NCI-H1105 treated with DMSO at 0.1 percent for 48 hours (cell line): ENCODE measurements around the gene VWA2.

ENCODE experiments used
- DNase-seq: peaks from one replicate; lab custom pipeline; 2025; lab: John Stamatoyannopoulos, UW

VWA2 gene

GRCh38 chr10:114297136-114297705, 58.2 kb downstream of the VWA2 start:
- no peak for DNase-seq

DNA sequence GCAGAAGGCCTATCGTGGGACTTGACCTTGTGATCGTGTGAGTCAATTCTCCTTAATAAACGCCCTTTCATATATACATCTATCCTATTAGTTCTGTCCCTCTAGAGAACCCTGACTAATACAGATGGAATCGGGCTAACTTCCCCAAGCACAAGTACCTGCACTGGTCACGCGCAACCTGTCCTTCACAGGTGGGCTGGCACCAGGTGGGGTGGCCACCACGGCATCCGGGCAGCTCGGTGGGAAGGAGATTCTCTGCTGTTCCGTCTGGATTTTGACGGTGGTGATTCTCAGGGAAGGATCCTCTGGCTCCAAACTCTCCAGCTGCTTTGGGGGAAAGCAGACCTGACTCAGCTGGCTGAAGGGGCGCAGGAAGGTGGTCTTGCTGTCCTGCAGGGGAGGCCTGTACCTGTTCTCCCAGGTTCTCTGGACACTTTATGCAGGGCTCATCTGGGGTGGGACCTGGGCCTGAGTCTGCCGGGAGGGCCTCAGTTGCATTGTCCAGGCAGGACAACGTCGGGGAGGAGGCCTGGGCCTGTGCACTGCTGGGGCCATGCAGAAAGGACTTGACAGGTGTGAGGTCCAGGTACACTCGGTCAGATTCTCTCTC, 61.1 kb downstream of the VWA2 start:
- DNase-seq = no peak

GRCh38 chr10:114301177-114301576, 62.1 kb downstream of the VWA2 start:
- no peak for DNase-seq

GRCh38 chr10:114301951-114302710, 63.1 kb downstream of the VWA2 start:
- no peak for DNase-seq

DNA sequence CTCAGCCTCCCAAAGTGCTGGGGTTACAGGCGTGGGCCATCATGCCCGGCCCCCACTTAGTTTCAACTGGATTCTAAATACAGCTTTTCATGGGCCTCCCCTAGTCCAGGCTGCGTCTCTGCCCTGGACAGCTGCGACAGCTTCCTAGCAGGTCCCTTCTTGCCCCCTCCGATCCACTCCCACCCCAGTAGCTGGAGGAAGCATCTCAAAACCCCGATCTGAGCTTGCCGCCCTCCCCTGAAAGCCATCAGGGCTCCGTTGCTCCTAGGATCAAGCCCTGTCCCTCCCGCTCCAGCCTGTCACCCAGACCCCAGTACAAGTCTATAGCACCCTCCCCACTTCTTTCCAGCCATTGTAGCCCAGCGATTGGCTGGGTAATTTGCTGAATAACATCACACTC, 64.5 kb downstream of the VWA2 start:
- DNase-seq = no peak

DNA sequence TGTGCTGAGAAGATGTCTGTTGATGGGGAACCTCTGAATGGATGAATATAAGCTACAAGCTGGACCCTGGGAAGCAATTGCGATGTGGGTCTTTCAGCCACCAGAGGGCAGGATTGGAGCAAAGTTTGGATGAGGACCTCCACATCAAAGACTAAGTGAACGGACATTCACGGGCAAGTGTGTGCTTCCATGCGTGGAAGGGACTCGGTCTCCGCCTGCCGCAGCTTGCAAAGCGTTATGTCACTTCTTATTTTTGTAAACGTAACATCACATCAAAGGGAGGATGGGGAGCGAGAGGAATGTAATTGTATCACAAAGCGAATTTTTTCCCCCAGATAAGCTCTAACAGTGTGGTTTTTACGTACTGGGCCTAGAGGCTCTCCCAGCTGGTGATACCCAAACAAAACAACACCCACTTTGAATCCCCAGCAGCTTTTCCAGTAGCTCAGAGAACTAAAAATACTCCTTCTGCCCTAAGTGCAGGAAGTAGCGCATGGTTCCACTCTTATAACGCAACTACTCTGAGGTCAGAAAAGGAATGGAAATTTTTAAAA, 65.0 kb downstream of the VWA2 start:
- DNase-seq = peak; percentile 75

- DNase-seq = peak; percentile 51
Measured at GRCh38 chr10:114304571-114305421, 65.7 kb downstream of the VWA2 start.

GRCh38 chr10:114305521-114305925, 66.5 kb downstream of the VWA2 start:
- no peak for DNase-seq

- no peak for DNase-seq
Measured at GRCh38 chr10:114306116-114306973, 67.3 kb downstream of the VWA2 start.

DNA sequence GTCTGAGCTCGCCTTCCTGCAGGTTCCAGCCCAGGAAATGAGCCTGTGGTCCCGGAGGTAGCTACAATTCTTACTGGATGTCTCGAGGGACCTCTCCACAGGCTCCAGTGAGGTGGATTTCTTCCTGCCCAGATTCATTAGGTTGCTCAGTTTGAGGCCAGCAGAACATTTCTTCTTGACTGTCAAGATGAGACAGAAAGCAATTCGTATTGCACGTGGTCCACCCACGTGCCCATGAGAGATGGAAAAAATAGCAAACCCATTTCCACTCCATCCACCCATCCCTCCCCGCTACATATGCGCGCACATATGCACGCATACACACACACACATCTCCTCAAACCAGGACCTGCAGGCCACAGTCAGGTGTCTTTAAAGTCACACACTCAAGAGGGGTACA, 68.7 kb downstream of the VWA2 start:
- no peak for DNase-seq

DNA sequence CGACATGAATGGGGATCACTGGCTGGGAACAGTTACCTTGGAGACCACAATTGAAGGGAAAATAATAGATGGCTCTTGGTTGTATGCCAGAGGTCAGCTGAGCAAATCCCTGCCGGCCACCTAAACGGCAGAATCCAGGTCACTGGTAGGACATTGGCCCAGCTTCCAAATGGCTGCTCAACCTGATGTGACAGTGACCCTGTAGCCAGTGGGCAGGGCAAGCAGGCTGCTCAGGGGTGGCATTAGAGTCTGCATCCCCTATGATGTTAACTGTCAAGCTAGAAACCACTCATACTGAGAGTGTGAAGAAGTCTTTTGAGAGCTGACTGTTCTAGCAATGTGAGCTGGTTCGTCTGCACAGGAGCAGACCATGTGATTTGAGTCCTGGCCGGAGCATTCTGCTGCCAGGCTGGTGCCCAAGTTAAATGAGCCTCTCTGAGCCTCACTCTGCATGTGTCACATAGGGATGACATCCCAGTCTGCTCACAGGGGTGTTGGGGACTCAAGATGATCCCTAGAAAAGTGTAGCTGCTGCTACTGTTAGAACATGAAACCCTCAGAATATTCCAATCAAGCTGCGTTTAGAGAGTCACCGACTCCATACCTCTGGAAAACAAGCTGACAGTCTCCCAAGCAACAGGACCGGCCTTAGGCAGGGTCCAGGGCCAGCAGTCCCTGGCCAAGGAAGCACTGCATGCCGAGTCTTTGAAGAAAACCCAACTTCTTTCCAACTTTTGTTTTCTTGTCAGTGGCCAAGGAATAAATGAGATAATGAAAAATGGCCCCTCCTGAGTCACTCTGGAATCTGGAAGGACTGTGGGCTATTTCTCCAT, 69.7 kb downstream of the VWA2 start:
- no peak for DNase-seq

GRCh38 chr10:114309364-114309651, 70.3 kb downstream of the VWA2 start:
- DNase-seq = no peak

DNA sequence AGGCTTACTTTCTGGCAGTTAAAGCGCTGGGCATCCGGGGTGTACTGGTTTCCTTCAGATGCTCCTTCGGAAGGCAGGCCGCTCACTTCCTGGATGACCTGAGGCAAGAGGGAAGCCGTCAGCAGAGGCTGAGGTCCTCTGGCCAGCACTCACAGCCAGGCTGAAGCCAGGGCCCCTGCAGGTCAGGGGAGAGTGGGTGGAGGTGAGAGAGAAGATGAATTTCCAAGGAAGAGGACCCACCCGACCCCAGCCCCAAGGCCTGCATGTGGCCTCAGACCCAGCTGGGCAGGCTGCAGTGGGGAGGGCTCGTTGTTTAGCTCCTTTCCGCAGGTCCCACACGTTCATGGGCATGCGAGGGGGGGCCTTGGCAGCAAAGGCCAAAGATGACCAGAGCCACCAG, 71.3 kb downstream of the VWA2 start:
- DNase-seq = no peak

- DNase-seq = no peak
Measured at GRCh38 chr10:114311023-114311422, 72.0 kb downstream of the VWA2 start.

DNA sequence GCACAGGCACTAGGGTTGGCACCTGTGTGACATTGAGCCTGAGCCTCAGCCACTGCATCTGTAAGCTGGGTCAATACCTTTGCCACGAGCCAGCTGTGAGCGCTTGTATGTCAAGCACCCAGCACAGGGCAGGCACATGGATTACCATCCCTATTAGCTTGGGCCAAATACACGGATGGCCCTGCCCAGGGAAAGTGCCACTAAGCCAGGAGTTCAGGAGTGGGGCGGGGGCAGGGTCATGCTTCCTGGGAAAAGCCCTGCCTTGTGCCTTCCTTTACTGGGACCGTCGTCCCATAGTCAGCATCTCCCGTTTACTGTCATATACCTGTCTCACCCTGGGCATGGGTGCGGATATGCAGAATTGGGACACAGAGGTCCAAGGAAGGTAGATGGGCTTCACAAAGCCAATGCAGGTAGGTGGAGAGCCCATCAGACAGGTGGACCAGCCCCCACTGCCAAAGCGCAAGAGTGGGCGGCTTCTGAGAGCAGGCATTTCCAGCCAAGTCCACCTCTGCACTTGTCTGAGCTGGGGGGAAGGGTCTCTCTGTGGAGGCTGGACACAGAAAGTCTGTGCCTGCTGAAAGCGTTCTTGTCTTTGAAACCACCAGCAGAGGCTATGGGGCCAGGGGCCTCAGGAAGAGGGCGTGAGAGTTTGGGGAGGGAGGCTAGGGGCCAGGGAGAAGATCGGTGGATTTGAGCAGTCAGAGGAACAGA, 72.6 kb downstream of the VWA2 start:
- no peak for DNase-seq

GRCh38 chr10:114313139-114313538, 74.1 kb downstream of the VWA2 start:
- no peak for DNase-seq

DNA sequence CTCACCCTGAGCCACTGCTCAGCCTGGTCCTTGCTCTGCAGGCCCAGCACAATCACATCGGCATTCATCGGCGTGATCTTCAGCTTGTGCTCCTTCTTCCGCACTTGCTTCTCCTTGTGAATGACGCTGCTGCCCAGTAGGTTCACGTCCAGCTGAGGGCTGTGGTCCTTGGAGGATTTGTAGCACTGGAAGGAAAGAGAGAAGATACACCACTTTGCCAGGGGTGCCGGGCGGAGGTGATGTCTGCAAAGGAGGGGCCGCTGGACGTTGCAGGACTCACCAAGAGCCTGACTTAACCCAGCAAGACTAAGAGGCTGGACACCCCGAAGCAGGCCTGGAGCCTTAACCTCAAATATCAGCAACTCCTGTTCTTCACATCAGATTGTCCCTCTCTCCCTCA, 74.8 kb downstream of the VWA2 start:
- no peak for DNase-seq

DNA sequence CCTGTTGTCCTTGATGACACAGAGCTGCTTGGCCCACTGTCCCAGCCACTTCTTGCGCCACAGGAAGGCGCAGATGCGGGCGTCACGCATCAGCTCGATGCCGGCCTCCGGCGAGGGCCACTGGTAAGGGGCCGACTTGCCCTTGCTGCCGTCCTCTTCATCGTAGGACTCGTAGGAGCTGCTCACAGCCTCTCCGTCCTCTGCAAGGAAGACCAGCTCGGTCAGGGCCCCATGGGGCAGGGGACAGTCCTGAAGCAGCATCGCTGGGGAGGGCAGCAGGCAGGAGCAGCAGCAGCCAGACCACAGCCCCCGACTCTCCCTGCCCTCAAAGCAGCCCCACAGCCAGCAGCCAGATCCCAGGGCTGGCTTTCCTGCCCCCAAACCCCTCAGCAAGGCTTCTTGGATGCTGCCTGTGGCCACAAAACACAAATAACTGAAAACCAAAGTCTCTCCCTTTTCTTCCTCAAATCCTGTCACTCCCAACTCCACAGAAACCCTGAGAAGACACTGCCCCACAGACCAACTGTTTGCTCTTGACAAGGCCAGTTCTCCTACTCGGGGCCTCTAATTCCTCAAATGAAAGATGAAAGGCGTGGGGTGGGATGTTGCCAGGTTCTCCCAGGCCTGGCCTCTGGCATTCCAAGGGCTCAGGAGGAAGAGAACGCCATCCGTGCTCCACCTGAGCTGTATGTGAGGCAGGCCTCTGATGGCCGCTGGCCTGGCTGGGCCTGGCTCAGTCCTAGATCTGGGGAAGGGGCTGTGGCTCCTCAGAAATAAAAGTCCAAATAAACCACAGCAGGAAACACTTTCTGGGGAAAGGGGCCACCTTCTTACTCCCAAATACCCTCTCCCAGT, 76.7 kb downstream of the VWA2 start:
- DNase-seq = no peak

GRCh38 chr10:114316744-114317143, 77.7 kb downstream of the VWA2 start:
- DNase-seq = no peak
